Suppressor macrophage treated with lipopolysaccharide for 1 hour (primary cell): ENCODE measurements around the gene ID2.
A peak's percentile ranks its signal among the peaks of the same experiment; 100 is the strongest.

ENCODE experiments used
- DNase-seq, 3 donors: peaks; one replicate each; pipeline ENCODE4 v3.0.0-alpha.2; 2020 to 2022

ID2 gene, protein sequence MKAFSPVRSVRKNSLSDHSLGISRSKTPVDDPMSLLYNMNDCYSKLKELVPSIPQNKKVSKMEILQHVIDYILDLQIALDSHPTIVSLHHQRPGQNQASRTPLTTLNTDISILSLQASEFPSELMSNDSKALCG

DNA sequence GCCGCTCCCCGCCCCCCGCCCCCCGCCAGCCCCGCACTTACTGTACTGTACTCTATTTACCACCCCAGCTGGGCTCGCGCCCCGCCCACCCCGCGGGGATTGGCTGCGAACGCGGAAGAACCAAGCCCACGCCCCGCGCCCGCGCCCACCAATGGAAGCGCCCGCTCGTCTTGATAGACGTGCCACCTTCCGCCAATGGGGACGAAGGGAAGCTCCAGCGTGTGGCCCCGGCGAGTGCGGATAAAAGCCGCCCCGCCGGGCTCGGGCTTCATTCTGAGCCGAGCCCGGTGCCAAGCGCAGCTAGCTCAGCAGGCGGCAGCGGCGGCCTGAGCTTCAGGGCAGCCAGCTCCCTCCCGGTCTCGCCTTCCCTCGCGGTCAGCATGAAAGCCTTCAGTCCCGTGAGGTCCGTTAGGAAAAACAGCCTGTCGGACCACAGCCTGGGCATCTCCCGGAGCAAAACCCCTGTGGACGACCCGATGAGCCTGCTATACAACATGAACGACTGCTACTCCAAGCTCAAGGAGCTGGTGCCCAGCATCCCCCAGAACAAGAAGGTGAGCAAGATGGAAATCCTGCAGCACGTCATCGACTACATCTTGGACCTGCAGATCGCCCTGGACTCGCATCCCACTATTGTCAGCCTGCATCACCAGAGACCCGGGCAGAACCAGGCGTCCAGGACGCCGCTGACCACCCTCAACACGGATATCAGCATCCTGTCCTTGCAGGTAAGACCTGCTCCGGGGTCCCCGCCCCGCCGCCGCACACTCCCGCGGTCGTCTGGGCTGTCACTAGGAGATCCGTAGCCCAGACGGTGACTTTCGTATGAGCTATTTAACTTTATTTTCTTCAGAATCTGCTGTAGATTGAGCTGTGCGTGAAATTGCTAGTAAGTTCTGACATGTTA is at the start of gene ID2:
Gene ID2 (plus strand): TSS at position 271 of the 907 bp plus-strand sequence. CDS start 110 bp downstream, at position 381.
- peak; percentile 100 for DNase-seq

DNA sequence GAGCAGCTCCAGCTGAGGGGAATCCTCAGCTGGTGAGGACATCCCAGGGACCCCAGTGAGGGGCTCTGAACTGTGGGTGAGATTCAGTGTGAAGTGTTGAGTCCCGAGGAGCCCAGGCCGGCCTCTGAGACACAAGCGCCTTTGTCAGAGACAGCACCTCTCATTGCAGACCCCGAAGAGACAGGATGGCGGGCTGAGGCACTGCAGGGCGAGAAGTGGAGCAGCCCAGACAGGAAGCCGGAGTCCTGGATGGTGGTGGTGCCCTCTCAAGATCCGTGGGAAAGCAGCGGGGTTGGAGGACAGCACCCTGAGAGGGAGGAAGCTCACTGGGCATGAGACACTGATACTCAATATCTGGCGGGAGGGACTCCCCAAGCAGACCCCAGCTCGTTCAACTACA is 49.1 kb upstream of the ID2 start:
- DNase-seq, result no peak

- no peak for DNase-seq
Measured at GRCh38 chr2:8633186-8633734, 48.6 kb upstream of the ID2 start.

DNA sequence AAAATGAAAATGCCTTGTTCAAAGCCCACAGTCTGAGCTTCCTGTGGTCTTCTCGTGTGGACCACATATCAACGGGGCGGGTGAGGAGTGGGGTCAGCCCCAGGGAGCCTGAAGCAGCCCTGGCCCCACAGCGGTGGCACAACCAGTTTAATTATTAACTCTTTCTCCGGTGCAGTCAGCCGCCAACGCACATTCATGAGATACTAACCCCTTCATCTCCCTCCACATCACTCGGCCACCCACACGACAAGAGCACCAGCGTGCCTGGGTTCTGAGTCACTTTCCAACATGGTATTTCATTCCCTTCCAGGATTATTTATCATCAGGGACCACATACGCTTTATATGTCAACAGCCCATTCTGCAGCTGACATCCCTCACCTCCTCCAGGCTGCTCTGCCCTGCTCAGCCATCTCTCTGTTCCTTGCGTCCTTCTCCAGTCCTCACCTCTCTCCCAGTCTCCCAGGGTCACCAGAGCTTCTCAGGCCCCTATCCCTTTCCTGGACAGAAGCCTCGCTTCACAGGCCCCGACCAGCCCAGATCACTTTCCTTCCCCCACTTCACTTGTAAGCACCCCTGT is 48.0 kb upstream of the ID2 start:
- no peak for DNase-seq

DNA sequence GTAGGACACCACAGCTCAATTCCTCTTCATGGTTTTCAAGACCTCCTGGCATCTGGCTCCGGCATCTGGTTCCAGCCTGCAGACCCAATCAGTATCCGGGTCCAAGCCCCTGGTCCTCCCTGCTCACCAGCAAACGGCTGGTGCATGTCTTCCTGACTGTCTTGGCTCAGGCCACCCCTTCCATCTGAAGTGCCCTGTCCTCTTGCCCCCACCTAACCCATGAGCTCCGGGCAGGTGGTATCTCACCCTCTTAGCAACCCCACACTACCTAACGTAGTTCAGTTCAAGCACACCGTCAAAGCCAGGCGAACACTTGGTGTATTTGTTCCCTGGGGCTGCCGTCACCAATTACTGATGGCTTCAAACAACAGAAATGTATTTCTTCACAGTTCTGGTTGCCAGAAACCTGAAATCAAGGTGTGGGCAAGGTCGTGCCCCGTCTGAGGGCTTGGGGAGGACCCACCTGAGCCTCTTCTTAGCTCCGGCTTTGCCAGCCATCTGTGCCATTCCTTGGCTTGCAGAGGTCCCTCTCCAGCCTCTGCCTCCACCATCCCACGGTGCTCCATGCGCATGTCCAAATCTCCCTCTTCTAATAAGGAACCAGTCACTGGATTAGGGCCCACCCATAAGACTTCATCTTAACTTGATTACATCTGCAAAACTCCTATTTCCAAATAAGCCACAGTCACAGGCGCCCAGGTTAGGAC is 47.2 kb upstream of the ID2 start:
- no peak for DNase-seq

GRCh38 chr2:8636041-8636491 is 45.8 kb upstream of the ID2 start:
- DNase-seq, result no peak

- DNase-seq, result no peak
Measured at GRCh38 chr2:8636721-8637636, 44.9 kb upstream of the ID2 start.

- DNase-seq, result no peak
Measured at GRCh38 chr2:8638327-8638726, 43.5 kb upstream of the ID2 start.

DNA sequence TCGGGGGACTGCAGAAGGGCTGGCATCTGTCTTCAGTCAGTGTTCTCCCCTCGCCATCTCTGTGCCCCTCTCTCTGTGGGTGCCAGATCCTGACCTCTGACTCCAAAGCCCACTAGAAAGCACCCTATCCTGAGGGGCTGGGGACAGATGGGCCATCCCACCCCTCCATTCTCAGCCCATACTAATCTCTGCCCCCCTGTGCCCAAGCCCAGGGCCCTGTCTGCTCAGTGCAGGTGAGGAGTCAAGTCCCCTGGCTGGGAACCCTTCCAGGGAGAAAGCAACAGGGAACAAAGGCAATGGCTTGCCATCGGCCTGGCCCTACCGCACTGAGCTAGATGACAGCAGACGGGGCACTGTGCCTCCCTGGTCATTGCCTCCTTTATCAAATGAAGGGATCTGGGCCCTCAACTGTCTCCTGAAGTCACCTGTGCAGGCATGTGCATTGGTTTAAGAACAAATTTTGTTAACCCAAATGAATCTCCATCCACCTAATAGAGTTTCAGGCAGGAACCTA is 42.7 kb upstream of the ID2 start:
- no peak for DNase-seq

- DNase-seq, result no peak
Measured at GRCh38 chr2:8640498-8640897, 41.4 kb upstream of the ID2 start.

DNA sequence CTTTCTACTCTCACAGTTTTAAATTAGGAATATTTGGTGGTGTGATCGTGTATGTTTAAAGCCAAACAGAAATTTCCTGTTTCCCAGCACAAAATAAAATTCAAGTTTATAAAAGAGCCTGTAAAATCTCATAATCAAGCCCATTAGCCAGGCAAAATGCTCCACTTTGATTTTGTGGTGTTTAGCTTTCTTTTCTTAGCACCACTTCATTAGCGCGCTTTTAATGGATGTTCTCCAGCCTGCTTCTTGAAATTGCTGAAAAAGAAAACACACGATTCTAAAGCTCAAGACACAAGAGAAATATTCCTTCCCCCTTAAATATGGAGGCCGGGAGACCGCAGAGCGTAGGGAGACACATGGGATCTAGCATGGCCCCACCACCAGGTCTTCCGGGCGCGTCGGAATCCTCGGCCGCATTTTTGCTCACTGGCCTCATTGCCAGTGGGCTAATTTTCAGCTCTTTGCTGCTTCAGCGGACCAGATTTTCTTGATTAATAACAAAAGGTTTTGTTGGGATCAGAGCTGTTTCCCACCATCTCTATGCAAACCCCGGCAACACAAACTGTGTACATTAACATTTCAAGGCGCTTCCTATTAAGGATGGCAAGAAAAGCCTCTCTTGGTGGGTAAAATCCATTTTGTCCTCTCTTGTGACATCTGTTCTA is 40.4 kb upstream of the ID2 start:
- no peak for DNase-seq

- DNase-seq, result peak in 1 of 3 donors; percentile 7
Measured at GRCh38 chr2:8642366-8643068, 39.3 kb upstream of the ID2 start.

DNA sequence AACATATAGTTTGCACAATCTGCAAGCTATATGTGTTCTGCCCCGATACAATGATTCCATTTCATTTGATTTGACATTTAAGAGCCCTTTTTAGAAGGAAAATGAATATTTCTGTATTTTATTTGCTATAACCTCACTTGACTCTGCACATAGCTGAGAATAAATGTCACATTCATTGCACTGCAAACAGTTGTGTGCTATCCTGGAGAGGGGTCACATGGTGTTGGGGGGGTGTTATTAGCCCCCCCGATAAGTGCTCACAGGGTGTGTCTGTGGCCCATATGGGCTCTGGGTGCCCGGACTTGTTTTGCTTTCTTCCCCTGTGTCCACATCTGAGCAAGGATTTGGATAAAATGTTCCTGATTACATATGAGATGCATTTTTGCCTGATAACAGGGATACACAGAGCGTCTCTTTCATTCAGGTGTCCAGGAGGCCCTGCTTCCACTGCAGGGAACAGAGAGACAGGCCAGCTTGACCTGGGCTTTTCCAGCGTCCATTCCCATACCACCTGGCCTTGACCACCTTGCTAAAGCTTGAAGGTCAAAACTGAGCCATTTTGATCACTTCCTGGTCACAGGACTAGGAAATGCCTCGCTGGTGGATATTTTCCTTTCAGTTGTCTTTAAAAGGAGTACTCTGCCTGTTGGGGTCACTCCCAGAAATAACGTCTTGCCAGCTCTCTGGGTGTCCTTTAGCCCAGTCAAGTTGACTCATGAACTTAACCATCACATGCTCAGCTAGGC is 38.4 kb upstream of the ID2 start:
- DNase-seq, result peak in 2 of 3 donors; percentile 34 to 35

- DNase-seq, result no peak
Measured at GRCh38 chr2:8643996-8644356, 37.9 kb upstream of the ID2 start.

- peak; percentile 56 to 67 (median 57) for DNase-seq
Measured at GRCh38 chr2:8644605-8645175, 37.2 kb upstream of the ID2 start.

- no peak for DNase-seq
Measured at GRCh38 chr2:8645176-8645831, 36.6 kb upstream of the ID2 start.

DNA sequence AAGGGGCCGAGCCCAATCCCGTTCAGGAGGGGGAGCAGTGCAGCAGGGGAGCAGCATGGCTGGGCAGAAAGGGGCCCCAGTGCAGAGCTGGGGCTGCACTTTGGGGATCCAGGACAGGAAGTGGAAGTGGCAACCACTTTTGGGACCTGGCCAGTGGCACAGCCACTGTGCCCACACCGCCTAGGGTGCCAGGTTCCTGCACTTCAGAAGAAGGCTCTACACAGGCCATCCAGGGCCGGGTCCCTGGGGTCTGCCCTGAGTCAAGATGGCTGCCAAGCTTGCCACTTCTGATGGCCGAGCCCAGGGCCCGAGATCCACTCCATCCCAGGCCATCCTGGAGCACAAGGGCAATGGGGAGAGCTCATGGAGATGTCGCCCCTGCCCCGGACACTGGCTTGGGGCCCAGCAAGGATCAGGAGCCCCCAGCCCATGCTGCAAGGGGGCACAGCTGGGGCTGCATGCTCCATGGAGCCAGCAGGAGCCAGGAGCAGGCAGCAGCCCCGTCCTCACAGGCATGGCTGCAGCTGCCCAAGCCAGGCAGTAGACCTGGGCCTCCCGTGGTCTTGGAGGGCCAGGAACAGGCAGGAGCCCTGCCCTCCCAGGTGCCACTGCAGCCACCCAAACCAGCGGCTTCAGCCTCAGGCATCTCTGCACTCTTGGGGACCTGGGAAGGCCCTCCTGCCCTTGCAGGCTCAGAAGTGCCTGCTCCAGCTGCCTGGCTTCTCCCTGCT is 35.0 kb upstream of the ID2 start:
- DNase-seq, result no peak

- no peak for DNase-seq
Measured at GRCh38 chr2:8647462-8647857, 34.4 kb upstream of the ID2 start.
